Ovary (tissue), 3 donors: ENCODE data around the gene TAF4.

Source experiments
- EP300 ChIP-seq: sonication (generic); formaldehyde crosslinking; IDR thresholded peaks from one replicate; pipeline ENCODE4 v1.6.1; 2017; ENCODE audit warnings: antibody characterized with exemption
- TF ChIP-seq, protein P1 (sequence below), 3 donors: fragments of 450-650 bp in 2 of 3; fragments of 200-600 bp in 1 of 3; IDR thresholded peaks; one replicate each; pipeline versions ENCODE4 v1.5.1 to v1.8.0; 2016 to 2022; ENCODE audit warnings: antibody characterized with exemption in 3 of 3, mild to moderate bottlenecking in 1 of 3
- donor health status: DM: no; HTN: no; CAD: no.

DNA sequence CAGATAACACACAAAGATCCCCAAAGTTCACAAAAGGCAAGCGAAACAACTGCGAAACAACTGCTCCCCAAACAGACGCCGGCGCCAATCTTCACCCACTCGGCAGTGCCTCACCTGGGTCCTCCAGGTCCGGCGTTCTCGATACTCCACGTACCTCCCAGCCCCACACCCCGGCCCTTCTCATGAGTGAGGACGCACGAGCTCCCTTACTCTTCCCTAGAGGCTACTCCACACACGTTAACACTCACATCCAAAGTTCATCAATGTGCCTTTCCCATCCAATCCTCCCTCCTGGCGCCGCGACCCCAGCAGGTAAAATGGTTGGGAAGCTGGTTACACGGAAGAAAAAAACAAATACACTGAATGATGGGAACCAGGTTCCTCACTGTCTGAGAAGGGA, 77.0 kb downstream of the TAF4 start:
- TF ChIP-seq, protein P1, sequence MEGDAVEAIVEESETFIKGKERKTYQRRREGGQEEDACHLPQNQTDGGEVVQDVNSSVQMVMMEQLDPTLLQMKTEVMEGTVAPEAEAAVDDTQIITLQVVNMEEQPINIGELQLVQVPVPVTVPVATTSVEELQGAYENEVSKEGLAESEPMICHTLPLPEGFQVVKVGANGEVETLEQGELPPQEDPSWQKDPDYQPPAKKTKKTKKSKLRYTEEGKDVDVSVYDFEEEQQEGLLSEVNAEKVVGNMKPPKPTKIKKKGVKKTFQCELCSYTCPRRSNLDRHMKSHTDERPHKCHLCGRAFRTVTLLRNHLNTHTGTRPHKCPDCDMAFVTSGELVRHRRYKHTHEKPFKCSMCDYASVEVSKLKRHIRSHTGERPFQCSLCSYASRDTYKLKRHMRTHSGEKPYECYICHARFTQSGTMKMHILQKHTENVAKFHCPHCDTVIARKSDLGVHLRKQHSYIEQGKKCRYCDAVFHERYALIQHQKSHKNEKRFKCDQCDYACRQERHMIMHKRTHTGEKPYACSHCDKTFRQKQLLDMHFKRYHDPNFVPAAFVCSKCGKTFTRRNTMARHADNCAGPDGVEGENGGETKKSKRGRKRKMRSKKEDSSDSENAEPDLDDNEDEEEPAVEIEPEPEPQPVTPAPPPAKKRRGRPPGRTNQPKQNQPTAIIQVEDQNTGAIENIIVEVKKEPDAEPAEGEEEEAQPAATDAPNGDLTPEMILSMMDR (IDR thresholded peaks at IDR 0.05) = no peak
- TF ChIP-seq EP300 = no peak
